Muscle of leg (tissue), 11 donors: ENCODE results near the gene PCGF2. TPM values are rescaled to one million over a fixed set of nuclear protein-coding genes. Genes with fewer than 3 reads are reported as not detected.

Experiments used
- DNase-seq: peaks from one replicate; pipeline ENCODE4 v3.0.0; 2013
- H3K27ac ChIP-seq: one replicate; pipeline ENCODE4 v1.5.1; 2013; ENCODE audit warnings: mild to moderate bottlenecking, low read length, control low read depth
- H3K27me3 ChIP-seq: one replicate; pipeline ENCODE4 v1.6.1; 2013; ENCODE audit warnings: low read length; ENCODE audit not compliant: control insufficient read depth, insufficient read depth
- H3K36me3 ChIP-seq: one replicate; pipeline ENCODE4 v1.6.1; 2013; ENCODE audit warnings: low read length; ENCODE audit not compliant: control insufficient read depth, insufficient read depth
- H3K4me1 ChIP-seq: one replicate; pipeline ENCODE4 v1.6.1; 2013; ENCODE audit warnings: low read length; ENCODE audit not compliant: control insufficient read depth, insufficient read depth
- H3K4me3 ChIP-seq: one replicate; pipeline ENCODE4 v1.5.1; 2013; ENCODE audit warnings: low read length, control low read depth
- H3K9me3 ChIP-seq: replicated peaks from 2 replicates; pipeline ENCODE4 v1.6.1; 2013; ENCODE audit warnings: low read depth, low read length; ENCODE audit not compliant: control insufficient read depth
- WGBS: methylation state at CpG from one replicate; pipeline ENCODE4 v1.1.5; 2013; ENCODE audit warnings: missing lambda C conversion rate; ENCODE audit not compliant: insufficient coverage; 5-methylcytosine and 5-hydroxymethylcytosine counted together
- polyA plus RNA-seq, 8 donors: library from polyadenylated mRNA; unstranded; fragments of 120-200 nt; gene quantifications; one replicate each; pipeline versions ENCODE4 v1.2.1 to v1.2.3, GENCODE V29; 2013; ENCODE audit warnings: inconsistent platforms in 1 of 8, low replicate concordance in 1 of 8; ENCODE audit not compliant: insufficient read length in 8 of 8, insufficient read depth in 1 of 8
- total RNA-seq: library from RNA; stranded (reverse); fragments of 120-200 nt; gene quantifications from one replicate; pipeline ENCODE4 v1.2.4, GENCODE V29; 2013

PCGF2 gene
- total and polyA plus RNA-seq, 9 donors: 15.2 to 56.5 (median 42.3) TPM

GRCh38 chr17:38746004-38746848, 1.9 kb downstream of the PCGF2 start:
- Histone ChIP-seq H3K36me3 (no peaks in the 10 kb centered on the region), H3K27me3 (peaks cover 10% of the 10 kb centered on the region)

GRCh38 chr17:38745545-38745944, 2.6 kb downstream of the PCGF2 start:
- Histone ChIP-seq H3K27me3 (peaks cover 7% of the 10 kb centered on the region), H3K4me3 (no peak overlapping the region), H3K9me3 (no peaks in the 10 kb centered on the region), H3K27ac (no peak overlapping the region), H3K4me1 (peaks cover 77% of the 10 kb centered on the region), H3K36me3 (peaks cover 2% of the 10 kb centered on the region)
- peak; percentile 39 for DNase-seq
- WGBS: no CpG with 5 or more reads among the region's 4 CpGs

More at GRCh38 chr17:38746004-38746848, 1.9 kb downstream of the PCGF2 start:
- H3K9me3 ChIP-seq: no peaks in the 10 kb centered on the region
- H3K4me1 ChIP-seq: peaks cover 77% of the 10 kb centered on the region
- peak; percentile 50 for DNase-seq
- peak overlapping the region; percentile 80 for H3K4me3 ChIP-seq
- H3K27ac ChIP-seq: peak overlapping the region; percentile 60
- 20% methylated on average over 6 of the region's 8 CpGs for WGBS

- DNase-seq: no peak
- Histone ChIP-seq H3K27ac (peak overlapping the region; percentile 98), H3K9me3 (no peaks in the 10 kb centered on the region), H3K4me1 (peaks cover 65% of the 10 kb centered on the region), H3K36me3 (peaks cover 16% of the 10 kb centered on the region), H3K4me3 (no peak overlapping the region), H3K27me3 (peaks cover 3% of the 10 kb centered on the region)
- WGBS: no CpG with 5 or more reads among the region's 4 CpGs
These were observed 4.5 kb downstream of the PCGF2 start for GRCh38 chr17:38743556-38744171.

DNA sequence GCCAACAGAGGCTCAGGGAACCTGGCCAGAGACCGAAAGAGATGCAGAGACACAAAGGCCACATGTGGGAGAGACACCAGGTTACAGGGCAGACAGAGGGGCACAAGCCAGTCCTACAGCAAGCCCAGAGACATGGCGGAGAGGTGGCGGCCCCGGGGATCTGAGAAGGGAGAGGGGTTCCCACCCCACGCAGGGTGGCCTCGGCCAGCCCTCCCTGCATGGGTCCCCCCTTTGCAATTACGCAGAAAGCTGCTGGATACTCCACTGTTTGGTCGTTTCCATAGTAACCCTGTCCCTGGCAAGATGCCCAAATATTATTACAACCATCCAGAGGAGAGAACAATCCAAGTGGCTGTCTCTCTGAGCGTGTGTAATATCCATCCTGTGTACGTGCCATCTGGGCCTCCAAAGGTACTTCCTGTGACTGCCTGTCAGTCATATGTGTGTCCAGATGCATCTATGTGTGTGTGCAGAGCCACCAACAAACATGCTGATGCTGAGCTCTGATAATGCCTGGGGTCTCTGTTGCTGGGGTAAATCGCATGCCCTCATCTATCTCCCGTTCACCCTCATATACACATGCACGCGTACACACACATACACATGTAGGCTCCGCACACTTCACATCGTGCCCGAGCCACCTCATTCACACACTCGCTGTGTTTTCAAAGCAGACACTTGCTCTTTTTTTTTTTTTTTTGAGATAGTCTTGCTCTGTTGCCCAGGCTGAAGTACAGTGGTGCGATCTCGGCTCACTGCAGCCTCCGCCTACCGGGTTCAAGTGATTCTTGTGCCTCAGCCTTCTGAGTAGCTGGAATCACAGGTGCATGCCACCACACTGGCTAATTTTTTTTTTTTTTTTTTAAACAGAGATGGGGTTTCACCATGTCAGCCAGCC, 5.5 kb downstream of the PCGF2 start:
- H3K4me3 ChIP-seq: peak overlapping the region; percentile 18
- no peaks in the 10 kb centered on the region for H3K9me3 ChIP-seq
- H3K27ac ChIP-seq: peak overlapping the region; percentile 98
- H3K4me1 ChIP-seq: peaks cover 62% of the 10 kb centered on the region
- H3K27me3 ChIP-seq: no peaks in the 10 kb centered on the region
- peak; percentile 99 for DNase-seq
- 11% methylated on average over 14 of the region's 22 CpGs for WGBS
- H3K36me3 ChIP-seq: peaks cover 26% of the 10 kb centered on the region

- Histone ChIP-seq H3K27me3 (no peaks in the 10 kb centered on the region), H3K4me3 (no peak overlapping the region), H3K4me1 (peaks cover 59% of the 10 kb centered on the region), H3K9me3 (no peaks in the 10 kb centered on the region), H3K27ac (peak overlapping the region; percentile 98), H3K36me3 (peaks cover 29% of the 10 kb centered on the region)
- DNase-seq: peak; percentile 93
- 13% methylated on average over 4 of the region's 7 CpGs for WGBS
These were observed 6.2 kb downstream of the PCGF2 start for GRCh38 chr17:38741921-38742410.

DNA sequence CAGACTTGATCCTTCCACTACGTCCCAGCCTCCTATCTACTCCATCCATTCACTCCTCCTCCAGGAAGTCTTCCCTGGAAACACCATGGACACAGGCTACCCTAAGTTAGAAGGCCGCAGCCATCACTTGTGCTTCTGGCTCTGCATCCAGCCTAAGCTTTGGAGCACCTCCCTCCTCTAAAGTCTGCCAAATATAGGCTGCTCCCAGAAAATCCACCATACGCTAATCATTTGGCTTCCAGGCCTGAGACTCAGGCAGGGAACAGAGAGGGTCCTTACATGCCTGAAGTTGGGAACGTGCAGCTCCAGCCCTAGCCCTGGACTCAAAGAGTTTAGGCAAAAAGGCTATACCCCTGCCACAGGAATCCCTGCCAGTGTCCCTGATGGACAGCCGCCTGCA, 6.7 kb downstream of the PCGF2 start:
- Histone ChIP-seq H3K36me3 (peaks cover 29% of the 10 kb centered on the region), H3K27me3 (no peaks in the 10 kb centered on the region), H3K27ac (peak overlapping the region; percentile 98), H3K4me1 (peaks cover 59% of the 10 kb centered on the region), H3K9me3 (no peaks in the 10 kb centered on the region), H3K4me3 (no peak overlapping the region)
- peak; percentile 90 for DNase-seq
- WGBS: 36% methylated on average over 5 of the region's 5 CpGs

GRCh38 chr17:38740806-38741205, 7.3 kb downstream of the PCGF2 start:
- no peaks in the 10 kb centered on the region for H3K27me3 ChIP-seq
- WGBS: 29% methylated on average over 1 of the region's 4 CpGs
- no peaks in the 10 kb centered on the region for H3K9me3 ChIP-seq
- H3K4me1 ChIP-seq: peaks cover 59% of the 10 kb centered on the region
- H3K27ac ChIP-seq: peak overlapping the region; percentile 98
- no peak overlapping the region for H3K4me3 ChIP-seq
- H3K36me3 ChIP-seq: peaks cover 34% of the 10 kb centered on the region
- no peak for DNase-seq

- Histone ChIP-seq H3K27me3 (no peaks in the 10 kb centered on the region), H3K9me3 (no peaks in the 10 kb centered on the region), H3K4me1 (peaks cover 60% of the 10 kb centered on the region), H3K36me3 (peaks cover 39% of the 10 kb centered on the region), H3K4me3 (no peak overlapping the region), H3K27ac (no peak overlapping the region)
- DNase-seq: no peak
- WGBS: 93% methylated on average over 14 of the region's 19 CpGs
These were observed 8.1 kb downstream of the PCGF2 start for GRCh38 chr17:38740044-38740443.

DNA sequence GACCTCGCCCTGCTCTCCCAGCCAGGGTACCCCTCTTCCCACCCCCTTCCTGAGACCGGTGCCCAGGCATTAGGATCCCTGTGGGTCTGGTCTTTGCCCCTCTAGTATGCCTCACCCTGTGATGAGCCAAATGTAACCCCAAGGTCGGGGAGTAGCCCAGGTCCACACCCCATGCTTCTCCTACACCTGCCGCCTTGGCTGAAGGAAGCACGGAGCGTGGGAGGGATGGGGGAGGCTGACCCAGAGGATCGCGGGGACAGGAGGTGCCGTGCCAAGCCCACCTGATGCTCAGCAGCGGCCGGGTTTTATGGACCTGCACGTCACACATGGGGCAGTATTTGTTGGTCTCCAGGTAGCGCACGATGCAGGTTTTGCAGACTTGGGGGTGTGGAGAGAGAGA, 8.8 kb downstream of the PCGF2 start:
- H3K9me3 ChIP-seq: no peaks in the 10 kb centered on the region
- H3K27ac ChIP-seq: no peak overlapping the region
- no peak overlapping the region for H3K4me3 ChIP-seq
- 89% methylated on average over 5 of the region's 14 CpGs for WGBS
- peaks cover 62% of the 10 kb centered on the region for H3K4me1 ChIP-seq
- DNase-seq: no peak
- peaks cover 44% of the 10 kb centered on the region for H3K36me3 ChIP-seq
- no peaks in the 10 kb centered on the region for H3K27me3 ChIP-seq
